Stimulated activated naive CD4-positive, alpha-beta T cell (primary cell): ENCODE results near the gene IRGQ.

Experiments used
- DNase-seq, 6 experiments: peaks; one replicate each; lab custom pipeline; 2025; lab: John Stamatoyannopoulos, UW

IRGQ gene

DNA sequence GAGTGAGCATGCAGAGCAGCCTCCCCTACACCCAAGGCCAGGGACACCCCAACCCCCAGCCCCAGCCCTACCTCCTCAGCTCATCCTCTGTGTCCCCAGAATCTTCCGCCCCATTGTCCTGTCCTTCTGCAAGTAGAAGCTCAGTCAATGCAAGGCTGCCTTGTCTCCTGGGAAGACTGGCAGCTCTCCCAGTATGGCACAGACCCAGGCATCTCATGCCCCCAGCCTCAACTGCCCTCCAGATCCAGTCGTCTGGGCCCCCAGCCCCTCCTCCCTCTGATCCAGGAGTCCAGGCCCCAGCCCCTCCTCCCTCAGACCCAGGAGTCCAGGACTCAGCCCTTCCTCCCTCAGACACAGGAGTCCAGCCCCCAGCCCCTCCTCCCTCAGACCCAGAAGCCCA is 50.0 kb downstream of the IRGQ start:
- DNase-seq, result no peak

DNA sequence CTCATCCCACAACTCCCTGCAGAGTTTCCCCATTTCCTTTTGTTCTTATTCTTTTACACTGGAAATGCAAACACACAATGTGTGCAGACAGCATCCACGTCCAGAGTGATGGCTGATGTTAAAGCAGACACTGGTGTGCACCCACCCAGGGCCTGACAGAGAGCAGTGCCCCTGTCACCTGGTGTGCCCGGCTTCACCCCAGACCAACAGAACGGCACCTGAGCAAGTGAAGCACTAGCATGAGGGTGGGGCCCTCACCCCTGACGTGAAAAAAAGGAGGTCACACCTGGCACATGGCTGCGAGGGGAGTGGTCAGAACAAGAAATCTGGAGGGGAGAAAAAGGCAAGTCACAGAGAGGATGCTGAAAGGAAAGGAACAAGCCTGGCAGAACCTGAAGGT is 50.7 kb downstream of the IRGQ start:
- no peak for DNase-seq

DNA sequence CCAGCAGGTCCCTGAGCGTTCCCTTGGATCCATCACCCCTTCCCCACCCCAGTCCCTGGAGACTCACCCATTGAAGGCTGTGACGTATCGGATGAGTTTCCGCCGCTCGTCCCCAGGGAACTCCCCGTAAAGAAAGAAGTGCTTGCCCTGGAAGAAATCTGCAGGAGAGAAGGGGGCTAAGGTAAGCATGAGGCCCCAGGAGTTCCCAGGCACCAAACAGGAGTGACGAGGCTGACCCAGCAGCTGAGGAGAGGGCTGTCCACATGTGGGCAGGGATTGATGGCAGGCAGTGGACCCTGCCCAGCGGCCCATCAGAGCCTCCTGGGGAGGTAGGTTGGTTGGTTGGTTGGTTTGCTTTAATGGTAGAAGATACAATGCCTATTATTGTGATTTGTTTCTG is 51.9 kb downstream of the IRGQ start:
- DNase-seq, result no peak

DNA sequence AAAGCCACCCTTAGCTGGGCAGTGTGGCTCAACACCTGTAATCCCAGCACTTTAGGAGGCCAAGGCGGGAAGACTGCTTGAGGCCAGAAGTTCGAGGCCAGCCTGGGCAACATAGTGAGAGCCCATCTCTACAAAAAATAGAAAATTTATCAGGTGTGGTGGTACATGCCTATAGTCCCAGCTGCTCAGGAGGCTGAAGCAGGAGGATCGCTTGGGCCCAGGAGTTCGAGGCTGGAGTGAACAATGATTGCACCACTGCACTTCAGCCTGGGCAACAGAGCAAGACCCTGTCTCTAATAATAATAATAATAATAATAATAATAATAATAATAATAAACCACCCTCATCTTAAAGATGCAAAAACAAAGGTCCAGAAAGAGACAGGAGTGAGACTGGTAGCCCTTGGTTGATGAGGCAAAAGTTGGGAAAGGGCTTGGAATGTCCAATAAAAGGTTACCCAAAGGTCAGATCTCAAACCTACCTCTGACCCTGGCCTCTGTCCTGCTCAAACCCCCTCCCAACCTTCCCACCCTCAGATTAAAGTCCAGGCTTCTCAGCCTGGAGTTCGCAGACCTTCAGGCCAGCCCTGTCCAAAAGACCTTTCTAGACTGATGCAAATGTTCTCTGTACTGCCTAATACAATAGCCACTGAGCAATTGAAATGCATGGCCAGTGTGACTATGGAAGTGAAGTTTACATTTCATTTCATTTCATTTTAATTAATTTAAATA is 53.8 kb downstream of the IRGQ start:
- DNase-seq, result no peak

DNA sequence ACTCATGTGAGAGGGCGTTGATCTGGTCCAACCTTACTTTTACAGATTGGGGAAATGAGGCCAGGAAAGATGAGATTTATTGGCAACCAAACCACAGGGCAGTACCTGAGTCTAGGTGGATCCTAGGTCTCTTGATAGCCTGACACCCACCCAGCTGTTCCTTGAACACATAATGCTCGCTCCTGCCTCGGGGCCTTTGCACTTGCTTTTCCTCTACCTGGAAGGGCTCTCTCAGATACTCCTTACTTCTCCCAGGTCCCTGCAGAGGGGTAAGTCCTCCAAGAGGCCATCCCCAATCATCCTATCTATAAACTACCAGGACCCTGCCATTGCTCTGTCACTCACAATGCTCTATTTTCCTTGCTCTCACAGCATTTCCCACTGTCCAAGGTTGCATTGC is 55.6 kb downstream of the IRGQ start:
- DNase-seq, result no peak

DNA sequence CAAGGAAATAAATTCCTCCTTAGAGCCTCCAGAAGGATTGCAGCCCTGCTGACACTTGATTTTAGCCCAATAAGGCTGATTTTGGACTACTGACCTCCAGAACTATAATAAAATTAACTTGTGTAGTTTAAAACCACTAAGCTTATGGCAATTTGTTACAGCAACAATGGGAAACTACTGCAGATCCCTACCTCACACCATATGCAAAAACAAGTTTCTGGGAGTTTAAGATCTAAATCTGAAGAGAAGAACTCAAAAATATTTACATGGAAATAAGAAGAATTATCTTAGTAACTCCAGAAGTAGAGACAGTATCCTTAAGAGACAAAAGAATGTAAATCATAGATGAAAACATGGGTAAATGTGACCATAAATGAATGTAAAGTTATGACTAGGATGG is 57.0 kb downstream of the IRGQ start:
- DNase-seq, result no peak

DNA sequence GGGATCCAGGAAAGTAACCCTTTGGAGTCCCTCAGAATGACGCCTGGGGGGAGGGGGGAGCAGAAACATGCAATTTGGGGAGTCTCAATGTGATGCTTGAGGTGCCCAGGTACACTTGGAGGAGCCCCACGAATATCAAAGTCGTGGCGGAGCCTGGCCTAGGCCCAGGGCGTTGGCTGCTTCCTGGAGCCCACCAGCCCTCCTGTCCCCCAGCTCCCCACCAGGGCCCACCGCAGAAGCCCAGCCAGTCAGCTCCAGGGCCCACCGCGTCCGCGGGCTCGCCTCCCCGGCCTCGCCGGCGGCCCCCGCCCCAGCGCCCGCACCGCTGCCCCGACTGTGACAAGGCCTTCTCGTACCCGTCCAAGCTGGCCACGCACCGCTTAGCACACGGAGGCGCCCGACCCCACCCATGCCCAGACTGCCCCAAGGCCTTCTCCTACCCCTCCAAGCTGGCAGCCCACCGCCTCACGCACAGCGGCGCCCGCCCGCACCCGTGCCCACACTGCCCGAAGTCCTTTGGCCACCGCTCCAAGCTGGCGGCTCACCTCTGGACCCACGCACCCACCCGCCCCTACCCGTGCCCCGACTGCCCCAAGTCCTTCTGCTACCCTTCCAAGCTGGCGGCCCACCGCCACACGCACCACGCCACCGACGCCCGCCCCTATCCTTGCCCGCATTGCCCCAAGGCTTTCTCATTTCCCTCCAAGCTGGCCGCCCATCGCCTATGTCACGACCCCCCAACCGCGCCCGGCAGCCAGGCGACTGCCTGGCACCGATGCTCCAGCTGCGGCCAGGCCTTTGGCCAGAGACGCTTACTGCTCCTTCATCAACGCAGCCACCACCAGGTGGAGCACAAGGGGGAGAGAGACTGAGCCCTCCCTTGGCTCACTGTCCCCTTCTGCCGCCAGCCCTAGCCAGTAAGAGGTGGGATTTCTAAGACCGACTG is 60.8 kb downstream of the IRGQ start:
- peak in 4 of 6 experiments; percentile 5 to 24 (median 12) for DNase-seq
